B cell (primary cell): ENCODE data around the gene RIMBP2. TPM values are rescaled to one million over a fixed set of nuclear protein-coding genes. Genes with fewer than 3 reads are reported as not detected.

ENCODE experiments used
- ATAC-seq: fragments of 200-7000 bp; cut with Tn5 transposase; one replicate; pipeline ENCODE4 v1.10.0; 2021; ENCODE audit warnings: low read depth, mild to moderate bottlenecking, moderate number of reproducible peaks, moderate library complexity
- CTCF ChIA-PET: fragments of 350-600 bp; sonication (Branson Sonifier 250); formaldehyde crosslinking; loops from one replicate; lab custom pipeline; 2021; ENCODE audit warnings: antibody characterized with exemption, inconsistent platforms; lab: Charles Lee
- POLR2A ChIA-PET: fragments of 350-600 bp; sonication (Branson Sonifier 250); formaldehyde crosslinking; loops from one replicate; lab custom pipeline; 2021; ENCODE audit warnings: antibody characterized with exemption; lab: Charles Lee
- DNase-seq: peaks from one replicate; pipeline ENCODE4 v3.0.0; 2013
- H2AFZ ChIP-seq: 2 replicates; pipeline ENCODE4 v1.6.1; 2012; ENCODE audit warnings: mild to moderate bottlenecking, low read depth, low read length; ENCODE audit not compliant: insufficient read depth, poor library complexity, severe bottlenecking
- H3K27ac ChIP-seq, 2 donors: 1 replicate in 1 of 2; 2 replicates in 1 of 2; pipeline ENCODE4 v1.5.1; 2012 to 2013; ENCODE audit warnings: low read length in 2 of 2, mild to moderate bottlenecking in 2 of 2, moderate library complexity in 1 of 2
- H3K27me3 ChIP-seq, 4 experiments: fragments of 200-600 bp in 1 of 4; sonication (generic) in 1 of 4; replicated peaks in 1 of 4; 1 replicate in 2 of 4; 2 replicates in 2 of 4; pipeline versions ENCODE4 v1.6.1 to v1.7.0; 2013 to 2016; ENCODE audit warnings: low read length in 3 of 4, mild to moderate bottlenecking in 2 of 4, mixed read lengths in 1 of 4, moderate library complexity in 1 of 4; ENCODE audit not compliant: insufficient read depth in 4 of 4, control insufficient read depth in 3 of 4; ENCODE audit errors: control extremely low read depth in 1 of 4
- H3K36me3 ChIP-seq, 2 experiments: replicated peaks in 1 of 2; 1 replicate in 1 of 2; 2 replicates in 1 of 2; pipeline versions ENCODE4 v1.6.1 to v1.7.1; 2013; ENCODE audit warnings: low read length in 1 of 2; ENCODE audit not compliant: insufficient read depth in 2 of 2, control insufficient read depth in 1 of 2; ENCODE audit errors: control extremely low read depth in 1 of 2, extremely low read depth in 1 of 2
- H3K4me1 ChIP-seq, 2 donors: fragments of 200-600 bp in 1 of 2; sonication (generic) in 1 of 2; 1 replicate in 1 of 2; 2 replicates in 1 of 2; pipeline versions ENCODE4 v1.5.1 to v1.6.1; 2013 to 2017; ENCODE audit warnings: low read length in 2 of 2; ENCODE audit not compliant: control insufficient read depth in 2 of 2, insufficient read depth in 2 of 2
- H3K4me2 ChIP-seq: replicated peaks from 2 replicates; pipeline ENCODE3; 2012; ENCODE audit warnings: mild to moderate bottlenecking, low read depth, low read length; ENCODE audit not compliant: poor library complexity, severe bottlenecking
- H3K4me3 ChIP-seq, 5 experiments: fragments of 200-600 bp in 1 of 5; sonication (generic) in 1 of 5; 1 replicate in 3 of 5; 2 replicates in 2 of 5; pipeline versions ENCODE4 v1.5.1 to v1.7.0; 2011 to 2016; ENCODE audit warnings: low read length in 4 of 5, mild to moderate bottlenecking in 4 of 5, low read depth in 2 of 5, control low read depth in 1 of 5, moderate library complexity in 1 of 5; ENCODE audit not compliant: insufficient read depth in 1 of 5; ENCODE audit errors: control extremely low read depth in 1 of 5, extremely low read depth in 1 of 5
- H3K79me2 ChIP-seq: fragments of 200-600 bp; sonication (generic); one replicate; pipeline ENCODE4 v1.6.0; 2016; ENCODE audit warnings: low read length; ENCODE audit not compliant: control insufficient read depth, insufficient read depth
- H3K9ac ChIP-seq: fragments of 200-600 bp; sonication (generic); 2 replicates; pipeline ENCODE4 v1.6.1; 2017; ENCODE audit warnings: mild to moderate bottlenecking, low read length, moderate library complexity
- H3K9me3 ChIP-seq, 3 donors: one replicate each; pipeline versions ENCODE4 v1.6.1 to v1.7.1; 2013; ENCODE audit warnings: low read length in 2 of 3; ENCODE audit not compliant: control insufficient read depth in 2 of 3, insufficient read depth in 1 of 3; ENCODE audit errors: control extremely low read depth in 1 of 3
- H4K20me1 ChIP-seq: 2 replicates; pipeline ENCODE4 v1.6.0; 2012; ENCODE audit warnings: mild to moderate bottlenecking, low read length; ENCODE audit not compliant: insufficient read depth, control insufficient read depth, poor library complexity, severe bottlenecking
- H3K27ac Mint-ChIP-seq: one replicate; pipeline ENCODE4 v1.8.0; 2021; ENCODE audit warnings: mixed read lengths
- H3K27me3 Mint-ChIP-seq: one replicate; pipeline ENCODE4 v1.8.0; 2021; ENCODE audit warnings: mixed read lengths
- H3K4me1 Mint-ChIP-seq: one replicate; pipeline ENCODE4 v1.8.0; 2021; ENCODE audit warnings: mixed read lengths
- H3K4me3 Mint-ChIP-seq: one replicate; pipeline ENCODE4 v1.8.0; 2021; ENCODE audit warnings: mixed read lengths
- H3K9me3 Mint-ChIP-seq: one replicate; pipeline ENCODE4 v1.8.0; 2022; ENCODE audit warnings: mixed read lengths; ENCODE audit not compliant: insufficient read depth
- CTCF ChIP-seq: fragments of 200-600 bp; IDR thresholded peaks from one replicate; pipeline ENCODE4 v1.8.0; 2022; ENCODE audit warnings: antibody characterized with exemption, mild to moderate bottlenecking
- EZH2 ChIP-seq: IDR thresholded peaks from 2 replicates; pipeline ENCODE4 v1.6.1; 2012; ENCODE audit warnings: borderline replicate concordance, low read depth, mild to moderate bottlenecking, moderate library complexity, low read length; ENCODE audit not compliant: insufficient read depth, poor library complexity, severe bottlenecking
- WGBS: methylation state at CpG from one replicate; pipeline ENCODE4 v1.1.5; 2013; ENCODE audit warnings: missing lambda C conversion rate; ENCODE audit not compliant: insufficient coverage; 5-methylcytosine and 5-hydroxymethylcytosine counted together
- intact Hi-C: fragments of 100-400 bp; cut with micrococcal nuclease; formaldehyde crosslinking; loops from one replicate; pipeline ENCODE4 v1.10.0; 2022
- polyA plus RNA-seq: library from polyadenylated mRNA; depleted of rRNA; stranded (reverse); fragments of >200 nt; gene quantifications from 2 replicates; pipeline ENCODE4 v1.2.3, GENCODE V29; 2012
- total RNA-seq, 2 donors: library from RNA; stranded (reverse); fragments of 120-200 nt in 1 of 2; gene quantifications; 1 replicate in 1 of 2; 2 replicates in 1 of 2; pipeline versions ENCODE4 v1.2.3 to v1.2.4, GENCODE V29; 2013 to 2022

RIMBP2 gene
- total and polyA plus RNA-seq, 2 donors (not counting 1 experiment from before 2014, with no cell fraction given), result not detected

GRCh38 chr12:130429656-130430505, 286.2 kb downstream of the RIMBP2 start:
- H3K9me3 ChIP-seq, result peaks cover 0 to 46% (median 0%) of the 10 kb centered on the region in 3 donors
- no peak overlapping the region for H2AFZ ChIP-seq
- no peaks in the 10 kb centered on the region for H3K27me3 Mint-ChIP-seq
- H3K4me1 Mint-ChIP-seq, result no peaks in the 10 kb centered on the region
- no peak for DNase-seq
- no peak overlapping the region for H3K27ac ChIP-seq
- ChIA-PET CTCF (no interaction called here), POLR2A (no interaction called here)
- no peaks in the 10 kb centered on the region for H3K4me1 ChIP-seq
- no peaks in the 10 kb centered on the region for H3K27me3 ChIP-seq
- H3K4me3 ChIP-seq, result no peak overlapping the region
- intact Hi-C loops, result no loop called here
- H3K9ac ChIP-seq, result no peak overlapping the region
- H4K20me1 ChIP-seq, result no peaks in the 10 kb centered on the region
- ATAC-seq, result no peak
- H3K79me2 ChIP-seq, result no peaks in the 10 kb centered on the region
- WGBS, result 89% methylated on average over 17 of the region's 24 CpGs
- no peak overlapping the region for H3K4me3 Mint-ChIP-seq
- no peak overlapping the region for H3K4me2 ChIP-seq
- no peaks in the 10 kb centered on the region for H3K9me3 Mint-ChIP-seq
- H3K36me3 ChIP-seq, result no peaks in the 10 kb centered on the region
- H3K27ac Mint-ChIP-seq, result no peak overlapping the region
- no peak for TF ChIP-seq EZH2
- TF ChIP-seq CTCF, result no peak

GRCh38 chr12:130428116-130428515, 288.0 kb downstream of the RIMBP2 start:
- ChIA-PET CTCF (no interaction called here), POLR2A (no interaction called here)
- no peaks in the 10 kb centered on the region for H3K27me3 Mint-ChIP-seq
- H3K4me2 ChIP-seq, result no peak overlapping the region
- no peak overlapping the region for H3K9ac ChIP-seq
- H3K27ac ChIP-seq, result no peak overlapping the region
- H3K79me2 ChIP-seq, result no peaks in the 10 kb centered on the region
- no peak overlapping the region for H3K27ac Mint-ChIP-seq
- H3K4me1 ChIP-seq, result no peaks in the 10 kb centered on the region
- no peaks in the 10 kb centered on the region for H3K27me3 ChIP-seq
- H3K9me3 ChIP-seq, result peaks cover 0 to 47% (median 0%) of the 10 kb centered on the region in 3 donors
- ATAC-seq (no peak), DNase-seq (no peak)
- H3K4me3 ChIP-seq, result no peak overlapping the region
- H4K20me1 ChIP-seq, result no peaks in the 10 kb centered on the region
- no peak overlapping the region for H3K4me3 Mint-ChIP-seq
- 82% methylated on average over 15 of the region's 15 CpGs for WGBS
- no peaks in the 10 kb centered on the region for H3K9me3 Mint-ChIP-seq
- H2AFZ ChIP-seq, result no peak overlapping the region
- intact Hi-C loops, result no loop called here
- TF ChIP-seq EZH2 (no peak), CTCF (no peak)
- H3K36me3 ChIP-seq, result no peaks in the 10 kb centered on the region
- no peaks in the 10 kb centered on the region for H3K4me1 Mint-ChIP-seq
